ENCODE data around the gene ADAMTSL5.
"Not testable (repeated sequence)": the region's sequence is repeated elsewhere in the genome, so short reads cannot be mapped to it uniquely, and the experiment has no call there.

ADAMTSL5 gene

GRCh38 chr19:1529430-1529816 lies 16.6 kb upstream of the ADAMTSL5 start:
- DNase-seq: no peak

- DNase-seq: no peak
Measured at GRCh38 chr19:1528596-1529429, 16.0 kb upstream of the ADAMTSL5 start.

GRCh38 chr19:1527650-1528309 lies 15.0 kb upstream of the ADAMTSL5 start:
- DNase-seq: no peak

- DNase-seq: no peak
Measured at GRCh38 chr19:1526979-1527649, 14.3 kb upstream of the ADAMTSL5 start.

GRCh38 chr19:1526066-1526778 lies 13.4 kb upstream of the ADAMTSL5 start:
- no peak for DNase-seq

- DNase-seq: no peak
Measured at GRCh38 chr19:1525343-1525742, 12.5 kb upstream of the ADAMTSL5 start.

- no peak for DNase-seq
Measured at GRCh38 chr19:1524972-1525325, 12.1 kb upstream of the ADAMTSL5 start.

- DNase-seq: no peak
Measured at GRCh38 chr19:1524287-1524971, 11.6 kb upstream of the ADAMTSL5 start.

GRCh38 chr19:1523412-1524286 lies 10.8 kb upstream of the ADAMTSL5 start, which contains the start of gene PLK5:
Gene PLK5 (plus strand): TSS chr19:1524077. CDS start chr19:1526997, 2,920 bp downstream.
- DNase-seq: no peak

- no peak for DNase-seq
Measured at GRCh38 chr19:1522838-1523237, 10.0 kb upstream of the ADAMTSL5 start.

- DNase-seq: no peak
Measured at GRCh38 chr19:1522061-1522460, 9.2 kb upstream of the ADAMTSL5 start.

GRCh38 chr19:1521636-1522035 lies 8.8 kb upstream of the ADAMTSL5 start:
- DNase-seq: no peak

GRCh38 chr19:1520203-1520780 lies 7.5 kb upstream of the ADAMTSL5 start:
- no peak for DNase-seq

GRCh38 chr19:1519802-1520201 lies 7.0 kb upstream of the ADAMTSL5 start:
- not testable (repeated sequence) for DNase-seq

- DNase-seq: no peak
Measured at GRCh38 chr19:1518471-1518870, 5.7 kb upstream of the ADAMTSL5 start.

- no peak for DNase-seq
Measured at GRCh38 chr19:1516395-1516753, 3.6 kb upstream of the ADAMTSL5 start.

- no peak for DNase-seq
Measured at GRCh38 chr19:1514986-1515721, 2.3 kb upstream of the ADAMTSL5 start.

- no peak for DNase-seq
Measured at GRCh38 chr19:1514295-1514661, 1.5 kb upstream of the ADAMTSL5 start.

- peak; percentile 66 to 74 for DNase-seq
Measured at GRCh38 chr19:1513499-1514294, 878 bp upstream of the ADAMTSL5 start.

All from activated CD4-positive, alpha-beta T cell treated with anti-CD3 and anti-CD28 coated beads for 4 hours (primary cell).